T-helper 1 cell (primary cell): ENCODE data around the gene SUMO2.
"Not testable (repeated sequence)": the region's sequence is repeated elsewhere in the genome, so short reads cannot be mapped to it uniquely, and the experiment has no call there.

Experiments used
- DNase-seq, 5 donors: peaks; one replicate each; pipeline ENCODE4 v3.0.0-alpha.2; 2012 to 2020

SUMO2 gene

DNA sequence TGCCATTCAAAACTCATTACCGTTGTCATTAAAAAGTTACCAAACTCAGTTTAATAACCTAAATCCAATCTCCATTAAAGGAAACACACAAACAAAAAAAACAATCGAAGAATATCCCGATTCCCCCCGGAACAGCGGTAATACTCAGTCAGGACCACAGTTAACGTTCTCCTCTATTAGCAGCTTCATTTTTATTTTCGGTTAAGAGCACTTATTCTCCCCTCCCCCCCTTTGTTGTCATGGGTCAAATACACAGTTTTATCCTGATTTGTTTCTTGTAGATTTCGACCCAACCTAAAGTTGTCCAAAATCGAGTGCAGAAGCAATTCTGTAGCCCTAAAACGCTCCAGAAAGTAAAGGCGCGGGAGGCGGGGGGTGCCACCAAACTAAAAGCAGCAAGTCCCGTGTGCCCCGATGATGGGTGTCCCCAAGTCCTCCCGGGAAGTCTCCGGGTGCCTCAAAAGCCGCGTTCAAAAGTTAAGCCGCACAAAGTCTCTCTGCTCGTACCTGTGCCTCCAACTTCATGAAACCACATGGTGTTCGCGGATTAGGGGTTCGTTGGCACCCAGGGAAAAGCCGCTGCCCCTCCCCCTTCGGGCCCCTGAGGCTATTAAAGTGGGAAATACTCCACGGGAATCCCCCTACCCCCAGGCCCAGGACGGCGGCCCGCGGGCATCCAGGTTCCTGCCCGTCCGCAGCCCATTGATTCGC lies 996 bp downstream of the SUMO2 start:
- DNase-seq, result peak; percentile 29 to 46 (median 39)

GRCh38 chr17:75181110-75181509 lies 1.6 kb downstream of the SUMO2 start:
- no peak for DNase-seq

GRCh38 chr17:75178453-75178852 lies 4.3 kb downstream of the SUMO2 start:
- no peak for DNase-seq

DNA sequence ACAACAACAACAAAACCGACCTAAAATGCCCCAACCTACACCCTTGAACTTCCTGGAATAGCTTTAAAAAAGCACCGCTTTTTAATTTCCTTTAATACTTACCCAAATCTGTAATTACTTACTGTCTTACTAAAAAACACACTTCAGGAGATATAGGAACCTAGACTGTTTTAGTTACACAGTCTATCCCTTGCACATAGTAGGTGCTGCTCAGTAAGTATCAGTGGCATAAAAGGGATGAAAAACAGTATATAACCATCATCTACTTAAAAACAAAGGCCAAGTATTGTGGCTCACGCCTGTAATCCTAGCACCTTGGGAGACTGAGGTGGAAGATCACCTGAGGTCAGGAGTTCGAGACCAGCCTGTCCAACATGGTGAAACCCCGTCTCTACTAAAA lies 6.1 kb downstream of the SUMO2 start:
- DNase-seq, result no peak

DNA sequence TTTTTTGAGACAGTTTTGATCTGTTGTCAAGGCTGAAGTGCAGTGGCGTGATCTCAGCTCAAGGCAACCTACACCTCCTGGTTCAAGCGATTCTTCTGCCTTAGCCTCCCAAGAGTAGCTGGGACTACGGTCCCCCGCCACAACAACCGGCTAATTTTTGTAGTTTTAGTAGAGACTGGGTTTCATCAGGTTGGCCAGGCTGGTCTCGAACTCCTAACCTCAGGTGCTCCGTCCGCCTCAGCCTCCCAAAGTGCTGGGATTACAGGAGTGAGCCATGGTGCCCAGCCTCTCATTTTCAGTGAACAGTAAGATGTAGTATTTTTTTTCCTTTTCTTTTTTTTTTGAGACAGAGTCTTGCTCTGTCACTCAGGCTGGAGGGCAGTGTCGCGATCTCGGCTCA lies 7.8 kb downstream of the SUMO2 start:
- DNase-seq, result no peak

DNA sequence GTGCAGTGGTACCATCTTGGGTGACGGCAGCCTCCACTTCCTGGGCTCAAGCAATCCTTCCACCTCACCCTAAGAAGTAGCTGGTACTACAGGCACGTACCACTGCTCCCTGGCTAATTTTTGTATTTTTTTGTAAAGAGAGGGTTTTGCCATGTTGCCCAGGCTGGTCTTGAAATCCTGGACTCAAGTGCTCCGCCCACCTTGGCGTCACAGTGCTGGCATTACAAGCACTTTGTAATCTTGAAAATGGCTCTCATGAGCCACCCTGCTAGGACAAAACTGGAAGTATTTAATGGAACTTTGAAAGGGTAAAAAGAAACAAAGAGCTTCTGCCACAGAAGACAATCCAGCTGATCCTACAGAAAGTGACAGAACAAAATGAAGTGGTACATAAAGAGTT lies 9.2 kb downstream of the SUMO2 start:
- no peak for DNase-seq

DNA sequence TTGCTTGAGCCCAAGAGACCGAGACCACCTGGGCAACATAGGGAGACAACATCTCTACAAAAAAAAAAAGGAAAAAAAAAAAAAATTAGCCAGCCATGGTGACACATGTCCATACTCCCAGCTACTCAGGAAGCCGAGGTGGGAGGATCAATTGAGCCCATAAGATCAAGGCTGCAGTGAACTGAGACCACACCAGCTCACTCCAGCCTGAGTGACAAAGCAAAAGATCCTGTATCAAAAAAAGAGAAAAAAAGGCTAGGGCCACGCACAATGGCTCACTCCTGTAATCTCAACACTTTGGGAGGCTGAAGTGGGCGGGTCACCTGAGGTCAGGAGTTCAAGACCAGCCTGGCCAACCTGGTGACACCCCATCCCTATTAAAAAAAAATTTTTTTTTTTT lies 13.8 kb downstream of the SUMO2 start:
- DNase-seq, result no peak

GRCh38 chr17:75164606-75165005 lies 18.2 kb downstream of the SUMO2 start:
- not testable (repeated sequence) for DNase-seq

- DNase-seq, result no peak
Observed at GRCh38 chr17:75163074-75163473, 19.7 kb downstream of the SUMO2 start.

DNA sequence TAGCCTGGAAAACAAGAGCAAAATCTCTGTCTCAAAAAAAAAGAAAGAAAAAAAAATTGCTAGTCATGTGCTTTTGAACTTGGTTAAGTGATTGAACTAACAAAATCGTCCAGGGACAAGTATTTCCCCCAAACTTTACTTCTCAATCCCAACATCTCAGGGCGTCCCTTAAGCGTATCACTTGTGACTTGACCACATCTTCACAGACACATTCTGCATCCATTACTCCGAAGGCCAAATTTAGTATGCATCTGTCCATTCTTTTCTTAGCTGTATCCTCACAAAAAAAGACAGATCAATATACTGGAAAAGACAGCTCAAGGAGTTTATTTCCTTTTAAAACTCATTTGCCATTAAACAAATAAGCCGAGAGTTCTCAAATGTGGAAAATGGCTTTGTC lies 22.5 kb downstream of the SUMO2 start:
- DNase-seq, result no peak

DNA sequence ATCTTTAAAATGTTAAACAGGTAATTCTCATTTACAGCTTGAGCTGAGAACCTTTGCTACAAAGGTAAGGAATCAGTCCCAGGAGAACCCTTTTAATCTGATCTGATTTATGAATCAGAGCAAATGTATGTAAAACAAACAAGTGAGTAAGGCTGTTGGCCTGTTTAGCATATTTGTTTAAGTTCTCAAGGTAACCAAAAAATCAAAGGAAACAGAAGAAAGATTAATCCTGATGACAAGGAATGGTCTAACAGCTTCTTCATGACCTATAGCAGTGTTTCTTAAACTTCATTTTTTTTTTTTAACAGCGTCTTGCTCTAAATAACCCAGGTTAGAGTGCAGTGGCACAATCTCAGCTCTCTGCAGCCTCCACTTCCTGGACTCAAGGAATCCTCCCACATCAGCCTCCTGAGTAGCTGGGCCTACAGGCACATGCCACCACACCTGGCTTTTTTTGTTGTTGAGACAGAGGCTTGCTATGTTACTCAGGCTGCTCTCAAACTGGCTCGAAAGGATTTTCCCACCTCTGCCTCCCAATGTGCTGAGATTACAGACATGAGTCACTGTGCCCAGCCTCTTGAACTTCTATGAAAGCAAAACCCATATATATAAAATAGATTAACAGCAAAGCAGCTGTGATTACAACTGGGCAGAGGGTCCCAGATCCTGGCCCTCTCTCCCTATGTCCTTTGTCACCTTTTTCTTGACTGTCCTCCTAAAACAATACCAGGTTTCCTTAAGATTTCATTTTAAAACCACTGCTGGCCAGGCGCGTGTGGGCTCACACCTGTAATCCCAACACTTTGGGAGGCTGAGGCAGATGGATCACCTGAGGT lies 23.3 kb downstream of the SUMO2 start:
- DNase-seq, result no peak

DNA sequence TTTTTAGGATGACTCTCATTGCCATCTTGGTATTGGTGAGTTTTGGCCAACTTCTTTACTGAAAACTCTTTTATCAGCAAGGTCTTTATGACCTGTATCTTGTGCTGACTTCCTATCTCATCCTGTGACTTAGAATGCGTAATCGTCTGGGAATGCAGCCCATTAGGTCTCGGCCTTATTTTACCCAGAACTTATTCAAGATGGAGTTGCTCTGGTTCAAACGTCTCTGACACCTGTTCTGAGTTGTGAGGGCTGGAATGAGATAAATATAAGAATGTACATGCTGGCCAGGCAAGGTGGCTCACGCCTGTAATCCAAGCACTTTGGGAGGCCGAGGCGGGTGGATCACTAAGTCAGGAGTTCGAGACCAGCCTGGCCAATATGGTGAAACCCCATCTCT lies 24.3 kb downstream of the SUMO2 start:
- DNase-seq, result not testable (repeated sequence)

DNA sequence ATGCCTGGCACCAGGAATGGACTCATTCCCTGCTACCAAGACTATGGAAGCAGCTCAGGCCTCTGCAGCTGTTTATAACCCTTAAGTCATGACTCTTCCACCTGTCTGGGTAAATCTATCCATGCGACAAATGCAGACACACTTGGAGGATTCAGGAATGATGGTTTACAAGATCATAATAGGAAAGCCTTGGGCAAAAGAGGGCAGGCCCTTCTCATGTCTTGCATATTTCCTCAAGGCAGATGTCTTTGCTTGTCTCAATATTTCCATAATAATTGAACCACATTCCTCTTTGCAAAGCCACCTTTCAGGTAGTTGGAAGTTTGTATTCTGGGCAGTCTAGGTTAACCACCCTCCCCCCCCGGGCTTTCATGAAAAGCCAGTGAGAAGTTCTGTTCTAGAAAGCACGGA lies 27.6 kb downstream of the SUMO2 start:
- no peak for DNase-seq

DNA sequence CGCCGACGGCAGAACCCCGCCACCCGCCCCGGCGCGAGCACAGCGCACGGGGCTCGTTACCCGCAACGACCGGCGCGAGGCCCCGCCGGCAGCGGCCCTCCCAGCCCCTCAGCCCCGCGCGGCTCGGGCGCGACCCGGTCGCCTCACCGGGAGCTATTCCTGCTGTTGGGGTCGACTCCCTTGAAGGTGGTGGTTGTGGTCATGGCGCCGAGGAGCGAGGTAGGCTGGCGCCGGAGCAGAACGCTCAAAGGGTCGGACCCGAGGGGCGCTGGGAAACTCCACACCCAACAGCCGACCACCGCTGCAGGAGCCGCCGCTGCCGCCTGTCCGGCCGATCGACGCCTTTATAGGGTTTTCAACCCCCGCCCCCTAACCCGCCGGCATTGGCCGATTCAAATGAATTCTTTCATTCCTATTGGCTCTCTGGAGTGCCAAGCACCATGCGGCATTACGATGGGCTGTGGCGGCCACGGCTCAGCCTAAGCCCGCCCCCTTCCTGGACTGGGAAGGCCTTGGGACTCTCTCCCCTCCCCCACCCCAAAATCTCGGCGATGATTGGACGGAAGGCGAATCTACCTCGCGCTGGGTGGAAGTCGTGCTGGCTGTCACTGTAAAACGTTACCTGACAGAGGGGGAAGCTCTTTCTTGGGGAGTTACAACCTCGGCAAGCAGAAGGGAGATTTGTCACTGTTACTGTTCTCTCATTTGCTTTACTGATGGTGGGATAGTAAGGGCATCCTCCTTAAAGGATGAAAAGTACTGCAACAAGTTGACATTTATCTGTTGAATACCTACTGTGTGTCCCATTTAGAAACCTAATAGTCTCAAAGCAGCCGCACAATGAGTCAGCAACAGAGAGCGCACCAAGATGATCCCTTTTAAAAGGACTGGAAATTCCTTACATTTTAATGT lies 28.3 kb downstream of the SUMO2 start, which contains the start of gene JPT1:
JPT1 (minus strand) TSS at position 318 of the 912 bp plus-strand sequence; CDS start at position 203, 115 bp downstream.
- DNase-seq, result peak; percentile 95 to 99 (median 98)

DNA sequence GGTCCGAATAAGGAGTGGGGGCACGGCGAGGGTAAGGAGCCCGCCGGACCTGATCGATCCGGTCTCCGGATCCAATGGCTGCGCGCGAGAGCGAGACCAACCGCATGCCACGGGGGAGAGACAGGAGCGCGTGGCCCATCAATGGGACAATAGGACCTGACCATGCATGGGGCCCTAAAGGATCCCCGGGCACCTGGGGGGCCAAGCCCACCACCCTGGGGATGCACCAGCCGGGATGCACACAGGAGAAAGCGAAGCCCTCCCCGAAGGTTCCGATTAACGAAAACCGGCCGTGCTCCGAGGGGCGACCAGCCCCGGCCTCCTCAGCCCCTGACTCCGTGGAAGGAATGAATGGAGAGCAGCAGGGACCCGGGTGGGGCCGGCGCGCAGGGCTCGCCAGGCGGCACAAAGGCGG lies 29.0 kb downstream of the SUMO2 start:
- DNase-seq, result peak in 1 of 5 donors; percentile 38

DNA sequence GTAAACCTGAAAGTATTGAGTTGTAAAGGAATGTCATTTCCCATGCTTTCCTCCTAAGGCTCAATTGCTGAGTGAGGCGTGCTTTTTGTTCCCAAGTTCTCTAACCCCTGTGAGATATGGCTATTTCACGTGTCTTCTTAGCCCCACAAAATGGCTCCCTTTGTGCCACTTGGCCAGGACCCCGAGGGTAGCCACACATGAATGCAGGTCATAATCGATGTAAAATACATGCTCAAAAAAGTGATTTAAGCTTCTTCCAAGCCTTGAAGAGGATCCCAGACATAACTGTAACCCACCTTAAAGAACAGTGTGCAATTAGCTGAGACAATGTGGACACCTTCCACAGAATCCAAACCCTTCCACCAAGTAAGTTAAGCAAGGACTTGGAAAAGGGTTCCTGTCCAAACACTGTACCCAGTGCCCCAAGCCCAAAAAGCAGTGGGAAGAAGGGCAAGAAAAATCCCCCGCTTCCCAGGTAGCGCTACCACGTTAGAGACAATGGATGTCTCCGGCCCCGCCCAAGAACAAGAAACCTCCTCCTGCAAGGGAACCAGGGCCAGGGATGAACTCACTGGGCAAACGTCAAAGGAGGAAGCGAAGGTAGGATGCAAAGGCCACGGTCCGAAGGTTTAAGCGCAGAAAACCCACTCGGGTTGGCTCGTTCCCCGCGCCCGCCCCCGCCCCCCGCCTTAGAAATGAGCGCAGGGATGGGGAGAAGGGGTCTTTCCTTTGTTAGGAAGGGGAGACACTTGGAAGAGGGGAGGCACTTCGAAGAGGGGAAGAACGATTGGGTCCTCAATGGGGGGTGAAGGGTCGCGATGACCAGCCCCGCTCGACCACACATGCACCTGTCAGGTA lies 29.6 kb downstream of the SUMO2 start:
- peak in 1 of 5 donors; percentile 24 for DNase-seq

GRCh38 chr17:75152523-75152921 lies 30.2 kb downstream of the SUMO2 start:
- DNase-seq, result no peak

- no peak for DNase-seq
Observed at GRCh38 chr17:75151930-75152329, 30.8 kb downstream of the SUMO2 start.

DNA sequence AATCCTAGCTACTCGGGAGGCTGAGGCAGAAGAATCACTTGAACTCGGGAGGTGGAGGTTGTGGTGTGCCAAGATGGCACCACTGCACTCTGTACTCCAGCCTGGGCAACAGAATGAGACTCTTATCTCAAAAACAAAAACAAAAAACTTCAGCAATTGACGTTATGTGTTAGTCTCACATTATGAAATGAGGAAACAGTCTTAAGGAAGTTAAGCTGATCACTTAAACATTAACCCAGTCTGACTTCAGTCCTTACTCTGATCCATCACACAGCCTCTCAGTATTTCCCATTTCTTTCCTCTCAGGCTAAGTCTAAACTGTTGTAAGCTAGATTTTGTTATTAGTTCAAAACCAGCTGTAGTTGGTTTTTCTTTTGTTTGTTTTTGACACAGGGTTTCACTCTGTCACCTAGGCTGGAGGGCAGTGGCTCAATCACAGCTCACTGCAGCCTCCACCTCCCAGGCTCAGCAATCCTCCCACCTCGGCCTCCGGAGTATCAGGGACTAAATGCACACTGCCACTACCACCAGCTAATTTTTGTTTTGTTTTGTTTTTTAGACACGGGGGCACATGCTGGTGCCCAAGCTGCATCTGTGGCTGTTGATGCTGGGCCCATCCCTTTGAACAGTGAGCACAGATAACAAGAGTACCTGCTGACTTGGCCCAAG lies 34.7 kb downstream of the SUMO2 start:
- no peak for DNase-seq

- DNase-seq, result no peak
Observed at GRCh38 chr17:75146592-75146991, 36.2 kb downstream of the SUMO2 start.

GRCh38 chr17:75144816-75145512 lies 37.8 kb downstream of the SUMO2 start:
- no peak for DNase-seq
